ENCODE data around the gene NR6A1. TPM values are rescaled to one million over a fixed set of nuclear protein-coding genes. Genes with fewer than 3 reads are reported as not detected.

NR6A1 gene
- total RNA-seq, 1 experiment from 2014 or later: 0.77 TPM

- Histone ChIP-seq H4K20me1 (ENCODE audit: low read length) (no peaks in the 10 kb centered on the region), H3K27ac (ENCODE audit: low read length) (no peak overlapping the region), H3K9me2 (replicated peaks; ENCODE audit: low read length) (no peaks in the 10 kb centered on the region), H3K36me3 (ENCODE audit: low read depth, low read length) (no peaks in the 10 kb centered on the region), H3K27me3 (ENCODE audit: low read length) (no peaks in the 10 kb centered on the region), H3F3A (ENCODE audit: low read length, unreplicated experiment) (no peaks in the 10 kb centered on the region), H3K4me3 (ENCODE audit: low read length) (no peak overlapping the region), H2AFZ (ENCODE audit: low read length) (no peak overlapping the region), H3K4me2 (ENCODE audit: low read length) (no peak overlapping the region), H3K9ac (ENCODE audit: low read length) (no peak overlapping the region), H3K4me1 (ENCODE audit: insufficient read depth, low read length) (no peaks in the 10 kb centered on the region), H3K79me2 (ENCODE audit: low read length) (no peaks in the 10 kb centered on the region), H3K9me3 (ENCODE audit: low read length) (no peaks in the 10 kb centered on the region)
- intact Hi-C loops (cut with micrococcal nuclease): no loop called here
- DNase-seq: no peak
- BruUV-seq (replicated peaks): no TSS peak
- ChIA-PET CTCF (no interaction called here), POLR2A (ENCODE audit: unreplicated experiment) (no interaction called here)
- no peak for ATAC-seq
- TF ChIP-seq EZH2phosphoT487 (IDR thresholded peaks at IDR 0.05; ENCODE audit: borderline replicate concordance, low read length) (no peak), CTCF (conservative IDR thresholded peaks at IDR 0.05; ENCODE audit: low read depth, low read length) (no peak), EZH2 (IDR thresholded peaks at IDR 0.05; ENCODE audit: low read length, unreplicated experiment) (no peak)
Observed at GRCh38 chr9:124477648-124478285, 293.3 kb downstream of the NR6A1 start.

GRCh38 chr9:124477211-124477647 lies 293.9 kb downstream of the NR6A1 start:
- Histone ChIP-seq H4K20me1 (ENCODE audit: low read length) (no peaks in the 10 kb centered on the region), H3K9me3 (ENCODE audit: low read length) (no peaks in the 10 kb centered on the region), H3K36me3 (ENCODE audit: low read depth, low read length) (no peaks in the 10 kb centered on the region), H3K4me2 (ENCODE audit: low read length) (no peak overlapping the region), H3K79me2 (ENCODE audit: low read length) (no peaks in the 10 kb centered on the region), H3K27me3 (ENCODE audit: low read length) (no peaks in the 10 kb centered on the region), H3K9me2 (replicated peaks; ENCODE audit: low read length) (no peaks in the 10 kb centered on the region), H3K9ac (ENCODE audit: low read length) (no peak overlapping the region), H3K4me3 (ENCODE audit: low read length) (no peak overlapping the region), H3F3A (ENCODE audit: low read length, unreplicated experiment) (no peaks in the 10 kb centered on the region), H2AFZ (ENCODE audit: low read length) (no peak overlapping the region), H3K4me1 (ENCODE audit: insufficient read depth, low read length) (no peaks in the 10 kb centered on the region), H3K27ac (ENCODE audit: low read length) (no peak overlapping the region)
- ATAC-seq (no peak), DNase-seq (no peak)
- TF ChIP-seq EZH2phosphoT487 (IDR thresholded peaks at IDR 0.05; ENCODE audit: borderline replicate concordance, low read length) (no peak), CTCF (conservative IDR thresholded peaks at IDR 0.05; ENCODE audit: low read depth, low read length) (no peak)
- BruUV-seq (replicated peaks): no TSS peak
- POLR2A ChIA-PET (ENCODE audit: unreplicated experiment): no interaction called here
- intact Hi-C loops (cut with micrococcal nuclease): no loop called here
- CTCF ChIA-PET: no interaction called here

- H3K27me3 ChIP-seq (ENCODE audit: low read length): no peaks in the 10 kb centered on the region
- no TSS peak for BruUV-seq (replicated peaks)
Observed at GRCh38 chr9:124475868-124476690, 295.0 kb downstream of the NR6A1 start.

More at GRCh38 chr9:124475868-124476690, 295.0 kb downstream of the NR6A1 start:
- TF ChIP-seq EZH2phosphoT487 (IDR thresholded peaks at IDR 0.05; ENCODE audit: borderline replicate concordance, low read length): no peak
- TF ChIP-seq CTCF (conservative IDR thresholded peaks at IDR 0.05; ENCODE audit: low read depth, low read length): no peak
- TF ChIP-seq EZH2 (IDR thresholded peaks at IDR 0.05; ENCODE audit: low read length, unreplicated experiment): no peak
- intact Hi-C loops (cut with micrococcal nuclease): no loop called here
- no peaks in the 10 kb centered on the region for H3K9me2 ChIP-seq (replicated peaks; ENCODE audit: low read length)
- ChIA-PET POLR2A (ENCODE audit: unreplicated experiment) (no interaction called here), CTCF (no interaction called here)
- H3K9me3 ChIP-seq (ENCODE audit: low read length): no peaks in the 10 kb centered on the region
- no peak overlapping the region for H3K9ac ChIP-seq (ENCODE audit: low read length)
- no peak overlapping the region for H3K27ac ChIP-seq (ENCODE audit: low read length)
- H3K4me1 ChIP-seq (ENCODE audit: insufficient read depth, low read length): no peaks in the 10 kb centered on the region
- no peaks in the 10 kb centered on the region for H4K20me1 ChIP-seq (ENCODE audit: low read length)
- DNase-seq: no peak
- no peaks in the 10 kb centered on the region for H3K79me2 ChIP-seq (ENCODE audit: low read length)
- no peak overlapping the region for H2AFZ ChIP-seq (ENCODE audit: low read length)
- H3K36me3 ChIP-seq (ENCODE audit: low read depth, low read length): no peaks in the 10 kb centered on the region
- no peak for ATAC-seq
- H3K4me2 ChIP-seq (ENCODE audit: low read length): no peak overlapping the region
- no peak overlapping the region for H3K4me3 ChIP-seq (ENCODE audit: low read length)
- H3F3A ChIP-seq (ENCODE audit: low read length, unreplicated experiment): no peaks in the 10 kb centered on the region
